Panc1 (cell line): ENCODE data around the gene SH3TC1. TPM values are rescaled to one million over a fixed set of nuclear protein-coding genes. Genes with fewer than 3 reads are reported as not detected.

Source experiments
- ATAC-seq: fragments of 200-7000 bp; cut with Tn5 transposase; 2 replicates; pipeline ENCODE4 v1.9.1; 2020; ENCODE audit warnings: mild to moderate bottlenecking, moderate library complexity
- BruUV-seq: library from RNA; stranded (reverse); fragments of 400-500 nt; replicated peaks from 2 replicates; lab custom pipeline; 2021; lab: Mats Ljungman, UMichigan
- CTCF ChIA-PET: fragments of 300-600 bp; sonication (Branson Sonifier 250); formaldehyde crosslinking; loops from one replicate; lab custom pipeline; 2022; ENCODE audit warnings: antibody characterized with exemption; lab: Charles Lee
- POLR2A ChIA-PET: fragments of 300-600 bp; sonication (Branson Sonifier 250); formaldehyde crosslinking; loops from one replicate; lab custom pipeline; 2022; ENCODE audit warnings: antibody characterized with exemption; lab: Charles Lee
- DNase-seq: peaks from one replicate; pipeline ENCODE4 v3.0.0-alpha.2; 2010; ENCODE audit warnings: low read depth, low spot score
- H3K27ac ChIP-seq: 2 replicates; pipeline ENCODE4 v1.5.1; 2011; ENCODE audit warnings: mild to moderate bottlenecking, low read length, inconsistent platforms
- H3K27me3 ChIP-seq: fragments of 200-500 bp; sonication (Bioruptor generic); 2 replicates; pipeline ENCODE4 v1.6.0; 2014; ENCODE audit warnings: low read length, inconsistent platforms; ENCODE audit not compliant: control insufficient read depth, insufficient read depth
- H3K36me3 ChIP-seq: fragments of 200-500 bp; sonication (Bioruptor generic); 2 replicates; pipeline ENCODE4 v1.5.1; 2014; ENCODE audit warnings: inconsistent platforms, mild to moderate bottlenecking, low read length, moderate library complexity; ENCODE audit not compliant: control insufficient read depth, insufficient read depth
- H3K4me1 ChIP-seq: 2 replicates; pipeline ENCODE4 v1.5.1; 2011; ENCODE audit warnings: inconsistent platforms, mild to moderate bottlenecking, low read length, moderate library complexity; ENCODE audit not compliant: control insufficient read depth, insufficient read depth
- H3K4me3 ChIP-seq, 2 experiments: 2 replicates each; pipeline ENCODE4 v1.5.1; 2011 to 2012; ENCODE audit warnings: low read depth in 2 of 2, low read length in 2 of 2, mild to moderate bottlenecking in 2 of 2, inconsistent platforms in 1 of 2, moderate library complexity in 1 of 2
- H3K9me3 ChIP-seq: fragments of 200-500 bp; sonication (Bioruptor generic); 2 replicates; pipeline ENCODE4 v1.5.1; 2014; ENCODE audit warnings: low read depth, mild to moderate bottlenecking, inconsistent platforms, low read length, moderate library complexity; ENCODE audit not compliant: control insufficient read depth, insufficient read depth
- POLR2AphosphoS5 ChIP-seq: IDR thresholded peaks from 2 replicates; pipeline ENCODE4 v1.6.1; 2012; ENCODE audit warnings: mild to moderate bottlenecking, low read depth, low read length, moderate library complexity
- SIN3A ChIP-seq: IDR thresholded peaks from 2 replicates; pipeline ENCODE4 v1.6.1; 2012; ENCODE audit warnings: low read depth, mild to moderate bottlenecking, low read length, moderate library complexity, borderline replicate concordance; ENCODE audit not compliant: insufficient read depth
- TCF7L2 ChIP-seq: IDR thresholded peaks from 2 replicates; pipeline ENCODE4 v1.6.1; 2011; ENCODE audit warnings: mild to moderate bottlenecking, low read depth, low read length, inconsistent platforms
- in situ Hi-C: cut with HindIII; loops from 2 replicates; pipeline ENCODE4 v1.10.0; 2016; ENCODE audit warnings: low sequenced_read_pairs, low pct_unique_long_range_greater_than_20kb
- intact Hi-C: fragments of 100-400 bp; cut with micrococcal nuclease; formaldehyde crosslinking; loops from one replicate; pipeline ENCODE4 v1.10.0; 2022; ENCODE audit not compliant: unreplicated experiment
- total RNA-seq: library from RNA; stranded (reverse); gene quantifications from one replicate; pipeline ENCODE4 v1.2.1, GENCODE V29; 2021; ENCODE audit not compliant: unreplicated experiment
- TF ChIP-seq, protein P1 (sequence below), 2 experiments: IDR thresholded peaks; 2 replicates each; pipeline ENCODE4 v1.6.1; 2011 to 2012; ENCODE audit warnings: low read depth in 2 of 2, control low read depth in 1 of 2, low read length in 1 of 2, mild to moderate bottlenecking in 1 of 2, moderate library complexity in 1 of 2; ENCODE audit not compliant: insufficient read depth in 1 of 2
- TF ChIP-seq, protein P2 (sequence below): fragments of 450-650 bp; IDR thresholded peaks from 2 replicates; pipeline ENCODE4 v1.5.1; 2017; ENCODE audit warnings: mild to moderate bottlenecking

The SH3TC1 gene
- total RNA-seq, 1 experiment from 2014 or later: 4.5 TPM

DNA sequence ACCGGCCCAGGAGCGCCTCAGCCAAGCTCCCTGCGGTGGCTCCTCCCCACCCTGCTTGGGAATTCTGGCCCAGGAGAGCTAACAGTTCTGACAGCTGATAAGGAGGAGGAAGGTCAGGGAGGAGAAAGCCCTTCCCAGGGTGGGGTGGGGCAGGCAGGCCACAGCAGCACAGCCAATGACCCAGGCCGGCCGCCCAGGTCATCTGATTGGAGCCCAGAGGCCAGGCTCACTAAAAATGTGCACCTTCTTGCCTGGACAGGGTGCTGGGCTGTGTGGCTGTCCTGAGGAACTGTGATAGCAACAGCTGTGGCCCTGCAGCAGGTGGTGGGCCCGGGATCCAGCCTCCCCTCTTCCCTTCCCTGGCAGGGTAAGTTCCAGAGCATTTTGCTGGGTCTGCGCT is 17.2 kb upstream of the SH3TC1 start:
- intact Hi-C loops: no loop called here
- no peak for DNase-seq
- BruUV-seq: no TSS peak

DNA sequence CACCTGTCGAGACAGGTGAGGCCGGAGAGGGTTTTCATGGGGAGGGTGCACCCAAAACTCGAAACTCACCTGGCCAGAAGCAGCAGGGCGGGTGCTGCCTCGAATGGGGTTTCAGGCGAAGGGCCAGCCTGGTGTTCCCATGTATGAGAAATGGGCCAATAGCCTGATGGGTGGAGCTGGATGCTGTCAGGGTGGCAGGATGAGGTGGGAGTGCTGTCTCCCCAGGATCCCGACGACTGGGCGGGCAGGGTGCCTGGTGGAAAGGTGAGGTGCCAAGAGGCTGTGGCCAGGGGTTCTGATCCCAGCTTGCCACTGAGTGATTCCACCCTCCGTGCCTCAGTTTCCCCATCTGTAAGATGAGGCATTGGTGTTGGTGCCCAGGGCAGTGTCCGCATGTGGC is 16.8 kb upstream of the SH3TC1 start:
- no TSS peak for BruUV-seq
- CTCF ChIA-PET: no interaction called here
- H3K27ac ChIP-seq: no peak overlapping the region

More for the DNA sequence above, 17.2 kb upstream of the SH3TC1 start:
- Histone ChIP-seq H3K4me1 (peaks cover 8% of the 10 kb centered on the region), H3K27ac (no peak overlapping the region), H3K4me3 (no peak overlapping the region), H3K27me3 (no peaks in the 10 kb centered on the region), H3K36me3 (no peaks in the 10 kb centered on the region), H3K9me3 (no peaks in the 10 kb centered on the region)
- ATAC-seq: no peak
- CTCF ChIA-PET: no interaction called here
- in situ Hi-C loops: no loop called here
- TF ChIP-seq, protein P1, sequence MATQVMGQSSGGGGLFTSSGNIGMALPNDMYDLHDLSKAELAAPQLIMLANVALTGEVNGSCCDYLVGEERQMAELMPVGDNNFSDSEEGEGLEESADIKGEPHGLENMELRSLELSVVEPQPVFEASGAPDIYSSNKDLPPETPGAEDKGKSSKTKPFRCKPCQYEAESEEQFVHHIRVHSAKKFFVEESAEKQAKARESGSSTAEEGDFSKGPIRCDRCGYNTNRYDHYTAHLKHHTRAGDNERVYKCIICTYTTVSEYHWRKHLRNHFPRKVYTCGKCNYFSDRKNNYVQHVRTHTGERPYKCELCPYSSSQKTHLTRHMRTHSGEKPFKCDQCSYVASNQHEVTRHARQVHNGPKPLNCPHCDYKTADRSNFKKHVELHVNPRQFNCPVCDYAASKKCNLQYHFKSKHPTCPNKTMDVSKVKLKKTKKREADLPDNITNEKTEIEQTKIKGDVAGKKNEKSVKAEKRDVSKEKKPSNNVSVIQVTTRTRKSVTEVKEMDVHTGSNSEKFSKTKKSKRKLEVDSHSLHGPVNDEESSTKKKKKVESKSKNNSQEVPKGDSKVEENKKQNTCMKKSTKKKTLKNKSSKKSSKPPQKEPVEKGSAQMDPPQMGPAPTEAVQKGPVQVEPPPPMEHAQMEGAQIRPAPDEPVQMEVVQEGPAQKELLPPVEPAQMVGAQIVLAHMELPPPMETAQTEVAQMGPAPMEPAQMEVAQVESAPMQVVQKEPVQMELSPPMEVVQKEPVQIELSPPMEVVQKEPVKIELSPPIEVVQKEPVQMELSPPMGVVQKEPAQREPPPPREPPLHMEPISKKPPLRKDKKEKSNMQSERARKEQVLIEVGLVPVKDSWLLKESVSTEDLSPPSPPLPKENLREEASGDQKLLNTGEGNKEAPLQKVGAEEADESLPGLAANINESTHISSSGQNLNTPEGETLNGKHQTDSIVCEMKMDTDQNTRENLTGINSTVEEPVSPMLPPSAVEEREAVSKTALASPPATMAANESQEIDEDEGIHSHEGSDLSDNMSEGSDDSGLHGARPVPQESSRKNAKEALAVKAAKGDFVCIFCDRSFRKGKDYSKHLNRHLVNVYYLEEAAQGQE (IDR thresholded peaks at IDR 0.05; ENCODE audit: insufficient read depth in 1 of 2, low read depth in 2 of 2, low read length in 1 of 2): no peak
- TF ChIP-seq, protein P2, sequence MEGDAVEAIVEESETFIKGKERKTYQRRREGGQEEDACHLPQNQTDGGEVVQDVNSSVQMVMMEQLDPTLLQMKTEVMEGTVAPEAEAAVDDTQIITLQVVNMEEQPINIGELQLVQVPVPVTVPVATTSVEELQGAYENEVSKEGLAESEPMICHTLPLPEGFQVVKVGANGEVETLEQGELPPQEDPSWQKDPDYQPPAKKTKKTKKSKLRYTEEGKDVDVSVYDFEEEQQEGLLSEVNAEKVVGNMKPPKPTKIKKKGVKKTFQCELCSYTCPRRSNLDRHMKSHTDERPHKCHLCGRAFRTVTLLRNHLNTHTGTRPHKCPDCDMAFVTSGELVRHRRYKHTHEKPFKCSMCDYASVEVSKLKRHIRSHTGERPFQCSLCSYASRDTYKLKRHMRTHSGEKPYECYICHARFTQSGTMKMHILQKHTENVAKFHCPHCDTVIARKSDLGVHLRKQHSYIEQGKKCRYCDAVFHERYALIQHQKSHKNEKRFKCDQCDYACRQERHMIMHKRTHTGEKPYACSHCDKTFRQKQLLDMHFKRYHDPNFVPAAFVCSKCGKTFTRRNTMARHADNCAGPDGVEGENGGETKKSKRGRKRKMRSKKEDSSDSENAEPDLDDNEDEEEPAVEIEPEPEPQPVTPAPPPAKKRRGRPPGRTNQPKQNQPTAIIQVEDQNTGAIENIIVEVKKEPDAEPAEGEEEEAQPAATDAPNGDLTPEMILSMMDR: no peak
- TF ChIP-seq TCF7L2 (no peak), POLR2AphosphoS5 (no peak), SIN3A (no peak)
- POLR2A ChIA-PET: no interaction called here

More for the DNA sequence above, 16.8 kb upstream of the SH3TC1 start:
- Histone ChIP-seq H3K36me3 (no peaks in the 10 kb centered on the region), H3K4me3 (no peak overlapping the region), H3K27me3 (no peaks in the 10 kb centered on the region), H3K4me1 (peaks cover 8% of the 10 kb centered on the region), H3K9me3 (no peaks in the 10 kb centered on the region)
- ATAC-seq: no peak
- POLR2A ChIA-PET: no interaction called here
- TF ChIP-seq, protein P2: no peak
- TF ChIP-seq SIN3A: no peak
- TF ChIP-seq TCF7L2: no peak
- TF ChIP-seq, protein P1 (IDR thresholded peaks at IDR 0.05; ENCODE audit: insufficient read depth in 1 of 2, low read depth in 2 of 2, low read length in 1 of 2): no peak
- no peak for TF ChIP-seq POLR2AphosphoS5
- intact Hi-C loops: no loop called here
- DNase-seq: no peak
- in situ Hi-C loops: no loop called here
